DMS79 treated with DMSO at 0.1 percent for 48 hours (cell line): Measurements from ENCODE around the gene AKAP9.
"Not testable (repeated sequence)": the region's sequence is repeated elsewhere in the genome, so short reads cannot be mapped to it uniquely, and the experiment has no call there.

Experiments
- DNase-seq: peaks from one replicate; lab custom pipeline; 2025; lab: John Stamatoyannopoulos, UW

Gene AKAP9

DNA sequence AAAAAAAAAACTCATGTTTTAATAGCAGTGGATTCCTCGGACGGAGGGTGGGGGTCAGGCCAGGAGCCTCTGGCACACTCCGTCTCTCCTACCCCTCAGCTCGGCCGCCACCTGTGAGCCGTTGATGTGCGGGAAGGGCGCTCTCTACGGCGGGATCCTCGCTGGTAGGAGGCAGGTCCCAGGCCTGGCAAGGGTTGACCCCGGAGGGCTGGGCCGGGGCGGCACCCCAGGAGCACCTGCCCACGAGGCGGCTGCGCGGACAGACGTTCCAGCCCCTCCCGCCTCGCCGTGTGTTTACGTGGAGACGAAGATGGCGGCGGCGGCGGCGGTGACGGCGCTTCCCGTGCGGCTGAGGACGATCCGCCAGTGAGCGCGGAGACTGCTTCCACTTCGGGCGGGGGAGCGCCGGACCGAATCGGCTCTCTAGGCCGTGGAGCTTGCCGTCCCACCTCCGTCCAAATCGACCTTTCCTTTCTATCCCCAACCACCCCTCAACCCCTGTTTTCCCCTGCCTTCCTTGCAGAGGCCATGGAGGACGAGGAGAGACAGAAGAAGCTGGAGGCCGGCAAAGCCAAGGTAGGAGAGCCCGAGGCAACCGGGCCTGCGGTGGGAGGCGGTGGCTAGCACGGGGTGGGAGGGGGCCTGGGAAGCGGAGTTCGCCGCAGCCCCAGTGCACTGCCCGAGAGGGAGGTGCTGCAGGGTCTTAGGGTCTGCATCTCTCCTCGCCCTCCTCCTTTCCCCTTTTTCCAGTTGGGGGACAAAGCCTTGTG is at the start of gene AKAP9:
Gene AKAP9, plus strand, starts transcription at position 291 of the 770 bp plus-strand sequence. Its CDS starts 238 bp downstream, at position 529.
- DNase-seq, result peak; percentile 81

DNA sequence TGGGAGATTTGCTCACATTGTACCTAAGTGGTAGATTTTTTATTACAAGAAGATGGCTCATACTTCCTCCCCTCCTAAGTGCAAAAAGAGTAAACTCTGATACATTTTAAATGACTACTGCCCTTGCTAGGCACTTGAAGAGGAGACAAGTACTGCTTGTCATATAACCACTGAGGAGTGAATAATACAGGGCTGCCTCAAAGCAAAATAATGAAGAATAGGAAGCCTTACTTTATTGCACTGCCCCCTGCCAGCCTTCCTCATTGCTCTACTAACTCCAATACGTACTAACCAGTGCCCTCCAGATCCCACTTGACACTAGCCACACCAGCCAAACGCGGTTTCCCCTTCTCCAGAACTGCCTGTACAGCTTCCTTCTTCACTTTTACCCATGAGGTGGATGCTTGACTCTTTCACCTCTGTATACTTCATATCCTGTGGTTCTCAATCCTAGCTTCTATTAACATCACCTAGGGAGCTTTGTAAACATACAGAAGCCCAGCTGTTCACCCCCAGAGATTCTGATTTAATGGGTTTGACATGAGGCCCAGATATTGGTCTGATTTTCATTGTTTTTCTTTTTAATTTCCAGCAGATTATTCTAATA is 48.5 kb upstream of the AKAP9 start:
- no peak for DNase-seq

DNA sequence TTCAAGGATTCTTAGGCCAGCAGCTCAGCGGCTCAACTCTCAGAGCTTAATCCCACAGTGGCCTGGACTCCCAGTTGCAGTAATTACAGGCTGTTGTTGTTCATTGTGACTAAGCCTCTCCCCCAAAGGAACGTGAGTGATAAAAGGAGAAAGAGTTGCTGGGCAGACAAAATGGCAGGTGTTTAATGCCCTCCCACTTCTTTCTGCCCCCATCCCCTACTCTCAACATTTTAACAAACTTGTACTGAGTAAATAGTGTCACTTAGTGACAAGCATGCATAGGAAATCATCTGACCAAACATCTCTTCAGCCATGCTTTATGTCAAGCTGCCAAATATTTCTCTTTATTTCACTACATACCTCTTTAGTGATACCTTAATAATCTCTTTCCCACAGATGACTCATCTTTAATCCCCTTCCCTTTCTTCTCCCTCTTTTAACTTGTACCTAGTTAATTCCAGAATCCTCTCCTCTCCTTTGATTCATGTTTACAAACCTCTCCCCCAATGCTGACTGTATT is 47.8 kb upstream of the AKAP9 start:
- DNase-seq, result no peak

DNA sequence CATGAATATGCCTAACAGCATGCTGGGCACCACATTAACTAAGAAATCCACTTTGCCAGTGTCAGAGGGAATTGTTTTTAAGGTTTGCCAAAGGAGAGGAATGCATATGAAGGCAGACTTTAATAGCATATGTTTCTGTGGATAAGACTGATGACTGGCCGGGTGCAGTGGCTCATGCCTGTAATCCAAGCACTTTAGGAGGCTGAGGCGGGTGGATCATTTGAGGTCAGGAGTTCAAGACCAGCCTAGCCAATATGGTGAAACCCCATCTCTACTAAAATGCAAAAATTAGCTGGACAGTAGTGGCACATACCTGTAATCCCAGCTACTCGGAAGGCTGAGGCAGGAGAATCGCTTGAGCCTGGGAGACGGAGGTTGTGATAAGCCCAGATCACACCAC is 47.0 kb upstream of the AKAP9 start:
- DNase-seq, result not testable (repeated sequence)

DNA sequence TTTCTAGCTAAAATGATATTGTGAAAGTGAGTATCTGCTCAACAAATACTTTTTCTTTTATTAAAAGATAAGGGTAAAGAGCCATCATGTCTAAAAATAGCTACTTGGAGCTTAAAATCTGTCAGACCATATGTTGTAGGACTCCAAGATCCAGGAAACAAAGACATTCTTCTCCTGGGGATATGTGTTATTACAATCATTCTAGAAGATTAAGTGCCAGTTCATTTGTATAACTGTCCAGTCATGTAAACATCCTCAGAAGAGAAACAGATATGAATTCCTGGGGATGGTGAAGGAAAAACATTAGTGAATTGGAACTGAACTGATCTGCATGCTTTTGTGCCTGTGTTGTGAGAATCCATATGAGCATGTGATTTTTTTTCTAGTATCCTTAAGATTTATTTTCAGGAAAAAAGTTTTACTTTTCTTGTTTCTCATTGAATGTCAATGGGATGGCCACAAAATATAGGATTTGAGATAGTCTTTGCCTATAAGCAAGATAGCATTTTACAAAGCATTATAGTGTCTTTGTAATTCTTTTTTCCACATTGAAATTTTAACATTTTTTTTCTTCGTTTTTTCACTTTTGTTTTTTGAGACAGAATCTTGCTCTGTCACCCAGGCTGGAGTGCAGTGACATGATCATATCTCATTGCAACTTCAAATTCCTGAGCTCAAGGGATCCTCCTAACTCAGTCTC is 45.7 kb upstream of the AKAP9 start:
- no peak for DNase-seq

DNA sequence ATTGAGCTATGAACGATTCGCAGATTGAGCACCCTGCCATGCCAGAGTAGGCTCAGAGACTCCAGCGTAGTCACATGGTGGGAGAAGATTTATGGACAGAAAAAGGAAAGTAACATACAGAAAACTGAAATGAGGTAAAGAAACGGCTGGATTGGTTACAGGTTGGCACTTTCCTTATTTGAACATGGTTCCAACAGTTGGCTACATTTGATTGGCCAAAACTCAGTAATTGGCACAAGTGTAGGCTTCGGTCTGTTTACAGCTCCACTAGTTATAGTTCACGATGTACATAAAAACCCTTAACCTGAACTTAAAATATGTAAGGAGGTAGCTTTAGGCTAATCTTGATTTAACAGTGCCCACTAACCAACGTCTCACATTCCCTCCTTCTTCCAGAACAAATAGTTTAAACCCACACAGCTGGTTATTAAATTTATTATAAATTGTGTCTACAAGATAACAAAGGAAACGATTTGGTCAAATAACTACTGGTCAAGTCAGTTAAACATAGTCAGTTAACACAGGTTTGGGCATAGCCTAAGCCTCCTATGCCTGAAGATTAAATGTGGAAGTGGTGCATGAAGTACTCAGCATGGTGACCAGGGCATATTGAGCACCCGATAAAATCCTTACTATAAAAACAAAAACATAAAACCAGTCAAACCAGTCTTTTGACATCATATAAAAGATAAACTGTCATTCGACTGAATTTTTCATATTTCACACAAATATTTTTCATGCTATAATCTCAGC is 42.2 kb upstream of the AKAP9 start:
- DNase-seq, result no peak

DNA sequence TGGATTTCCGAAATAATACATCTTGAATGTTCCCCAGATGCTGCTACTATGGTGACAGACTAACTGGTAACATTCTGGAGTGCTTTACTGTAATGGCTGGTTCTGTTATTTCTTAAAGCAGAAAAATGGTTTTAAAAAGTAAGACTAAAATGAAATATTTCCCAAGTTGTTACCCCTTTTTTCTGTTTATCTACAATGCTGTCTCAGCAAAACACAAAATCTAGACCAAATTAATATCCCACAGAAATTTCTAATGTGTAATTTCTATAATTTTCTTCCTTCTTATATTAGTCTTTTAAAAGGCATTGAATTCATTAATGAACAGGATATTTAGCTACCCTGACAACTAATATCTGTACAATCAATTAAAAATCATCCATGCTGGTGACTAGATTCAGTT is 41.1 kb upstream of the AKAP9 start:
- DNase-seq, result no peak

DNA sequence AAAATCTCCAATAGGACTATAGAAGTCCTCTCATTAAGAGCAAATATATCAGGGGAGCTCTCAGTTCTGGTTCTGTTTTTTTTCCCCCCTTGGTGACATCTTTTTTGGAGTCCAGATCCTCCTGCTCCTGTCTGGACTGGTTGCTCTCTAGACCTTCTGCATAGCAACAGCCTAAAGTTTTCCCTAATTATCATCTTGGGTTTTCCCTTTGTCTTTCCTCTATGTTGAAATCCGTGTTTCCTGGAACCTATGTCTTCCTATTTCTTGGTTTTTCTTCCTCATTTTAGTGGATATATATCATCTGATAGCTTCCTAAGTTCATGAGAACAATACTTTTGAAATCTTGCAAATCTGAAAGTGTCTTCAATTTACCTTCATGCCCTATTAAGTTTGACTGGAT is 30.5 kb upstream of the AKAP9 start:
- DNase-seq, result no peak

DNA sequence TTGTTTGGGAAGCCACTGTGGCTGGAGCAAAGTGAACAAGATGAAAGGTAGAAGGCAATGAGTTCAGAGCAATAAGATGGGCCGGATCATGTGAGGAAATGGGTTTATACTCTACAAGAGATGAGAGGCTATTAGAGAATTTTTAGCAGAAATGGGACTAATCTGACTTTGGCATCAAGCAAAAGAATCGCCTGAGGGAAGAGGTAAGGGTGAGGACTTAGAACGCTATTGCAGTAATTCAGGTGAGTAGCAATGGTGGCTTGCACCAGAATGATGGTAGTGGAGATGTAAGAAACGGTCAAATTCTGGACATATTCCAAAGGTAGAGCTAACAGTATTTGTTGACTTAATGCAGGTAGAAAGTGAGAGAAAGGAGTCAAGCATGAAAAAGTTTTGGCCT is 29.5 kb upstream of the AKAP9 start:
- no peak for DNase-seq

DNA sequence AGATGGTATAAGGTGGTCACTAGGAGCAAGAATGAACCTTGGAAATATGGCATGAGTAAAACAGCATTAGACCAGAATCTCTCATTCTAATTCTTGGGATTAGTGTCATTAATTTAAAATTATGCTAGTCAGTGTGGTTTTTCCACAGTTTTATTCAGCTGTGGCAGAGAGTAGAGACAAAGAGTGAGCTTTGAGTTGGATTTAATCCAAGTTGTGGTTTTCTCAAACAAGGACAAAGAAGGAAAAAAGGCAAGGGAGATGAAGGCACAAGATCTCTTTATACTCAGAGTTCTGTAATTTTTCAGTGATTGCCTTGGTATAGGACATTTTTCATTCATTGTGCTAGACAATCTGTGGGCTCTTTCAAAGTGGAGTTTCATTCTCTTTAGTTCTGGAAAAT is 28.2 kb upstream of the AKAP9 start:
- DNase-seq, result no peak

DNA sequence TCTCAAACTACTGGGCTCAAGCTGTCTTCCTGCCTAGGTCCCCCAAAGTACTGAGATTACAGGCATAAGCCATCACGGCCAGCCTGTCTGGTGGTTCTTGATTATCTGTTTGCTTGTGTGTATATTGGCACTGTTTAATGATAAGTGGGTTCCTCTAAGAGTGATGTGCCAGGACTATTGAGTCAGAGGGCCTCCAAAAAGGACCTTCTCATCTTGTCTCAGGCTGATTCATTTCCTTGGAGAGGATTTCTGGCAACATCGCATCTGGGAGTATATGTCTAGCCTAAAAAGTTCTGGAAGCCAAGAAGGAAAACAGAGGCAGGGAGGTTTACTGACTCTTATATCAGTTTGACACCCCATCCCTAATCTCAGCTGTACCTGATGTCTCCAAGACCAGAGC is 27.1 kb upstream of the AKAP9 start:
- DNase-seq, result no peak

DNA sequence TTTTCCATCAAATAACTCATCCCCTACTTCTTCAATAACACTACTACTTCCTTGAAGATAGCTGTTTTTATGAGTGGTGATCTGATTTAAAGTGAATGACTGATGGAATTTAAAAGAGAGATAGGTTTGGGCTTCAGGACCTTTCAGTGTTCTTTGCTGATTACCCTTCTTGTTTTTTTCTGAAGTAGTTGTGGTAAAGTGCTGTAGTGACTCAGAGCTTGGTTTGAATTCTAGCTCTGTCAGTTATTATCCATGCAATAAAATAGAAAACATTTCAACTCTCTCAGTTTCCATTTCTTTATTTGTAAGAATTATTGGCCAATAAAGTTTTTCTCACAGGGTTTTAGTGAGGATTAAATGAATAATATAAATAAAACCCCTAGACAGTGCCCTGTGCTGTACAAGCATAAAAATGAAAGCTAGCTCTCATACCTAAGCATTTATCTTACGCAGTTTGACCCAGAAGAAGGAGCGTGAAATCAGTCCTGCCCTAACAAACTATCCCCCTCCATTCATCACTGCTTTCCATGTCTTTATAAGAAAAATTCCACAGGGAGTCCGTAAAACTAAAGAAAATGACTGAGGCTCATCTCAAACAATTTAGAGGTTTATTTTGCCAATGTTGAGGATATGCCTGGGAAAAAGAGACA is 25.1 kb upstream of the AKAP9 start:
- no peak for DNase-seq

DNA sequence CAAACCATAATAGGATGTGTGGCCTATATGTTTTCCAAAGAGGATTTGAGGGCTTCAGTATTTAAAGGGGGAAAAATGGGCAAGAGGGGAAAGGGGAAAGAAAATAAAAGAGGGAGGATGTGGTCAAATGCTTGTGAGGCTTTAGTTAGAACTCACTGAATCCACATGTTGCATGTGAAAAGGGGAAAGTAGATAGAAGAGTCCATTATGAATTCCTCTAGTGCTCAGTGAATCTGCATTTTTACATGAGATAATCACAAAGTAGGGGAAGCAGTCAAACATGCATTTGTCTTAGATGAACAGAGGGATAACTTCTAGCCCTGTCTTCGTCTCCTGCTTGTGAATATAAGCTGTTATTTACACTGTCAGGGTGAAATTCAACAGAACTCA is 24.6 kb upstream of the AKAP9 start:
- DNase-seq, result no peak

DNA sequence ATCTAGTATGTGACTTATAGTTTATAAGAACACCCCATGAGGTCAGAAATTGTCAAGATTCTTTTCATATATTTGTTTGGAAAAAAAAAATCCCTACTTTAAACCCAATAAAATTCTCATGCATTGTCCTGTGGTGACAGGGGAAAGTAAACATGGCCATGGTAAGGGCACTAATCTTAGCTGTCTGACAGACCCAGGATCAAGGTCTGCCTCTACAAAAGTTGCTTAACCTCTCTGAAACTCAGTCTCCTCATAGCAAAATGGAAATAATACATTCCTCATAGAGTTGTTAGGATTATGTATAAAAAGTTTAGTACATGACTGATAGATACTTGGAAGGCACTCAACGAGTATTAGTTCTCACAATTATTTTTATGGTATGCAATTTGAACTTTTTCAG is 22.3 kb upstream of the AKAP9 start:
- DNase-seq, result no peak

DNA sequence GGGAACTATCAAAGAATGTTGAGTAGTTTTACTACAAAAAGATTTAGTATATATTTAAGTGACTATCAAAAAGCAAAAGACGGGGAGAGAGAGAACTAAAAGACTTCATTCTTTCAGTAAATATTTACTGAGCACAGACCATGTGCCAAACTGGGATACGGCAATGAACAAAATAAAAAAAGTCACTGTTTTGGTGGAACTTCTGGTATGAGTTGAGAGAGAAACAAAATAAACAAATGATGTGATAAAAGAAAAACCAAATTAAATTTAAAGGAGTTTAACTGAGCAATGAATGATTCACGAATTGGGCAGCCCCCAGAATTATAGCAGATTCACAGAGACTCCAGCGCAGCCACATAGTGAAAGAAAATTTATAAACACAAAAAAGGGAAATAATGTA is 17.8 kb upstream of the AKAP9 start:
- no peak for DNase-seq

DNA sequence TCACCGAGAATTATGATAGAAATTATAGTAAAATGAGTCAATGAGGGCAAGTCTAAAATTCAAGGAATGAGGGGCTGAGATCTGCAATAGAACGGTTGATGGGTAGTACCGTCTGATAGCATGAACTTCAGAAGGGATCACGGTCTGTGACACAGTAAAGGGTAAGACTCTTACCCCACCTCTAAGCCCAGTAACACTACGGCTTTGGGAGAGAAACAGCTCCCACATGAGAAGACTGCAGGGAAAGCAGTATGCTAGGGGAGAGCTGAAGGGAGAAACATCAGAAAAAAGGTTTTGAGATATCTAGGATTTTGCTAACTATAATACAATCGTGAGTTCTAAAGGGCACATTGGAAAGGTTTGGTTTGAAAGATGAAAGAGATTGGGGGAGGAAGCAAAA is 12.8 kb upstream of the AKAP9 start:
- DNase-seq, result no peak

DNA sequence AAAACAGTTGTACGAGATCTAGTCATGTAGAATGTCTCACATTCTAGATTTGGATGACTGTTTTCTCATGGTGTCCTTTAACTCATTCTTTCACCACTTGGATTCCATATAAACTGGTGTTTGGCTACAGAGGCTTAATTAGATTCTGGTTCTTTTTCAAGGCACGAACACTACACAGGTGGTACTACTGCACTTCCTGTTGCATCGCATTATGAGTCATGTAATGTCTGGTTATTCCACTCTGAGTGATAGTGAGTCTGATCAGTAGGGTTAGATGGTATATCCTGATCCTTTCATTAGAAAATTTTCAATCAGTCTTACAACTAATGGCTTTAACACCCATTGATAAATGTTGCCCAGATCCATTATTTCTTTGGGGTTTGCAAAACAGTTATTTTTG is 11.2 kb upstream of the AKAP9 start:
- no peak for DNase-seq

DNA sequence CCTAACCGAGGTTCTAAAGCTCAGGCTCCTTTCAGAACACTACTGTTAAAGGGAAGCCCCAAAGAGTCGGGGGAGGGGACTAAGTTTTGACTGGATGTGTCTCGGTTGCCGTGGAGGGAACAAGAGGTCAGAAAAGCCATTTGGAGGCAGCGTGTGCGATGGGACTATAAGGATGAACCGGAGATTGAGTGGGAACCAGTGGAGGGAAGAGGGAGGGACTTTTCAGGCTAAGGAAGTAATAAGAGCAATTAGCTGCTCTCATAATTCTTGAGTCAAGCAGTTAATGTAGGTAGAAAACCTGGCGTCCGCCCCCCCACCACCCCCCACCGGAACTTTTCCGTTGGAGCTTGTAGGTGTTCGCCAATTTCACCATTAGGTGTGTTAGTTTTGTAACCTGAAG is 491 bp upstream of the AKAP9 start:
- DNase-seq, result peak; percentile 43

DNA sequence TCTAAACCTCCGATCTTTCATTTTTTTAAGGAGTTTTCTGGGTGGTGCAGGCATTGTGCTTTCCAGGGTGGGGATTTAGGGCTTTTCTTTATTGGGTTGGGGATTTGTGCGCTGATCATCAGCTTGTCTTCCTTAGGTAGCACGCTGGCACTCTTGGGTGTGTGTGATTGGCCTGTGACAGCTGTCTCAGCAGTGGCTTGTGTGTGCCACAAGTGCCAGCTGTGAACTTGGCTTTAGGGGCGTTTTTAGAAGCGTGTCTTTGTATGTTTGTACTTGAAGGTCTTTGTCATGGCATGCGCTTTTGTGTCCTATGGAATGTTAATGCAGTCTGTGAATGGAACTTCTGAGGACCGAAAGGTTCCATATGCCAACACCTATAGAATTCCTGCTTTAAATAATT is 788 bp downstream of the AKAP9 start:
- DNase-seq, result peak; percentile 43

DNA sequence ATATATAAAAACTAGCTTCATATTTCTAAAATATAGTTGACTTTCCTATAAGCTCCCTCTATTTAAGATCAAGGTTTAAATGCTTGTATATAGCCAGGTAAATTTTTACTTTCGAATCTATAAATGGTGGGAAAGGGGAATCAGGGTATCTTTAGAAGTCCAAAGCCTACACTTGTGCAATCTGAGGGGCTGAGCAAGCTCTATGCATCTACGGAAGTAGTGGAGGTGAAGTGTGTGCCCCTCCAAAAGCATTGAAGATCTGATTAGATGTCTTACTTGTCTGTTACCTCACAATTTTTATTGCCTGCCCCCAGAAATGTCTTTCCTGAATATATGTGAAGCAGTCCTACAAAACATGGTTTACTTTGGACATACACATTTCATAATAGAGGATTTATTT is 1.6 kb downstream of the AKAP9 start:
- no peak for DNase-seq

DNA sequence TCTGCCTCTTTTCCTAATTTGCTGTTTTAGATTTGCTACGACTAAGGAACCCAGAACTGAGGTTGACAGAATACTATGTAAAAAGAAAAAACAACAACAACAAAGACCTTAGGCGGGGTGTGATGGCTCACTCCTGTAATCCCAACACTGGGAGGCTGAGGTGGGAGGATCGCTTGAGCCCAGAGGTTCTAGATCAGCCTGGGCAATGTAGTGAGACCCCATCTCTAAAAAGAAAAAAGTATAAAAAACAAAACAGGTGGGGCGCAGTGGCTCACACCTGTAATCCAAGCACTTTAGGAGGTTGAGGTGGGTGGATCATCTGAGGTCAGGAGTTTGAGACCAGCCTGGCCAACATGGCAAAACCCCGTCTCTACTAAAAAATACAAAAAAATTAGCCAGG is 4.3 kb downstream of the AKAP9 start:
- not testable (repeated sequence) for DNase-seq

DNA sequence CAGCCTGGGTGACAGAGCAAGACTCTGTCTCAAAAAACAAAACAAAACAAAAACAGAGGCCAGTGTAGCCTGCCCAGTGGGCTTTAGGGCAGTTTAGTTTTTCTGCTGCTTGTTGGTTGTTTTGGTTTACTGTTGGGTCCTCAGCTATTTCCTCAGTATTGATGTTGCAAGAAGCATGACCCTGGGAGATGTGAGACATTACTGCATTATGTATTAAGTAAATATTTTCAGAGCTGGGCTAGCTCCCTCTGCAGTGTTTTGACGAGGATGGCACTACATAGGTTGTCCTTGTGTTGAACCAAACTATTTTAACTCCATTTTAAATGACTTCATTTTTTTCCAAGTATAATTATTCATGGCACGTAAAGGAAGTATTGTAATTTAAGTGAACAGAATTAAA is 4.8 kb downstream of the AKAP9 start:
- no peak for DNase-seq
